Neutrophil (primary cell): Measurements from ENCODE around the gene C11orf98.

Experiments
- H3K27ac ChIP-seq: fragments of 200-600 bp; sonication (generic); 2 replicates; pipeline ENCODE4 v1.5.1; 2016; ENCODE audit warnings: mild to moderate bottlenecking, moderate library complexity
- H3K27me3 ChIP-seq: fragments of 200-600 bp; sonication (generic); 2 replicates; pipeline ENCODE4 v1.6.0; 2016; ENCODE audit warnings: mild to moderate bottlenecking
- H3K36me3 ChIP-seq: fragments of 200-600 bp; sonication (generic); 2 replicates; pipeline ENCODE4 v1.5.1; 2017
- H3K4me1 ChIP-seq, 2 experiments: fragments of 200-600 bp in 1 of 2; sonication (generic) in 1 of 2; 1 replicate in 1 of 2; 2 replicates in 1 of 2; pipeline versions ENCODE4 v1.5.1 to v1.6.1; 2013 to 2016; ENCODE audit warnings: low read depth in 1 of 2, low read length in 1 of 2, mild to moderate bottlenecking in 1 of 2, moderate library complexity in 1 of 2; ENCODE audit not compliant: control insufficient read depth in 1 of 2, insufficient read depth in 1 of 2
- H3K4me3 ChIP-seq, 2 experiments: fragments of 200-600 bp in 1 of 2; sonication (generic) in 1 of 2; 1 replicate in 1 of 2; 2 replicates in 1 of 2; pipeline ENCODE4 v1.5.1; 2013 to 2016; ENCODE audit warnings: low read depth in 1 of 2, low read length in 1 of 2, mild to moderate bottlenecking in 1 of 2, moderate library complexity in 1 of 2
- H3K9me3 ChIP-seq: fragments of 200-600 bp; sonication (generic); 2 replicates; pipeline ENCODE4 v1.5.1; 2016
- TF ChIP-seq, protein P1 (sequence below): fragments of 200-600 bp; sonication (generic); IDR thresholded peaks from 2 replicates; pipeline ENCODE4 v1.5.1; 2016; ENCODE audit warnings: antibody characterized with exemption

C11orf98 gene

DNA sequence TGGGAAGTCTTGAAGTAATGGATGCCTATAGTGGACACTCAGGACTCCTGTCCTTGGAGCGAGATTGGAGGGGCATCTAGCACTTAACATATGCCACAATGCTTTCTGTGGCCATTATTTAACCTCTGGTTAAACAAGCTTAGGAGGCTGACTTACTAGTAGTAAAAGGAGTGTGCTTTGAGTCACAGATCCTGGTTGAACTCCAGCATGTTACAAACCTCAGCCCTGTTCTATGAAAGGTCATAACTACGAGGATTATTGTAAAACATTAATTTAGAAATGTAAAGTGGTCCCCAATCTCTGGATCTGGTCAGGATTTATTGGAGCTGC, 8.2 kb upstream of the C11orf98 start:
- Histone ChIP-seq H3K4me3 (no peak overlapping the region), H3K4me1 (peaks cover 31% of the 10 kb centered on the region in 2 experiments), H3K36me3 (peaks cover 51% of the 10 kb centered on the region), H3K27ac (no peak overlapping the region), H3K27me3 (no peaks in the 10 kb centered on the region), H3K9me3 (no peaks in the 10 kb centered on the region)
- TF ChIP-seq, protein P1, sequence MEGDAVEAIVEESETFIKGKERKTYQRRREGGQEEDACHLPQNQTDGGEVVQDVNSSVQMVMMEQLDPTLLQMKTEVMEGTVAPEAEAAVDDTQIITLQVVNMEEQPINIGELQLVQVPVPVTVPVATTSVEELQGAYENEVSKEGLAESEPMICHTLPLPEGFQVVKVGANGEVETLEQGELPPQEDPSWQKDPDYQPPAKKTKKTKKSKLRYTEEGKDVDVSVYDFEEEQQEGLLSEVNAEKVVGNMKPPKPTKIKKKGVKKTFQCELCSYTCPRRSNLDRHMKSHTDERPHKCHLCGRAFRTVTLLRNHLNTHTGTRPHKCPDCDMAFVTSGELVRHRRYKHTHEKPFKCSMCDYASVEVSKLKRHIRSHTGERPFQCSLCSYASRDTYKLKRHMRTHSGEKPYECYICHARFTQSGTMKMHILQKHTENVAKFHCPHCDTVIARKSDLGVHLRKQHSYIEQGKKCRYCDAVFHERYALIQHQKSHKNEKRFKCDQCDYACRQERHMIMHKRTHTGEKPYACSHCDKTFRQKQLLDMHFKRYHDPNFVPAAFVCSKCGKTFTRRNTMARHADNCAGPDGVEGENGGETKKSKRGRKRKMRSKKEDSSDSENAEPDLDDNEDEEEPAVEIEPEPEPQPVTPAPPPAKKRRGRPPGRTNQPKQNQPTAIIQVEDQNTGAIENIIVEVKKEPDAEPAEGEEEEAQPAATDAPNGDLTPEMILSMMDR: no peak

DNA sequence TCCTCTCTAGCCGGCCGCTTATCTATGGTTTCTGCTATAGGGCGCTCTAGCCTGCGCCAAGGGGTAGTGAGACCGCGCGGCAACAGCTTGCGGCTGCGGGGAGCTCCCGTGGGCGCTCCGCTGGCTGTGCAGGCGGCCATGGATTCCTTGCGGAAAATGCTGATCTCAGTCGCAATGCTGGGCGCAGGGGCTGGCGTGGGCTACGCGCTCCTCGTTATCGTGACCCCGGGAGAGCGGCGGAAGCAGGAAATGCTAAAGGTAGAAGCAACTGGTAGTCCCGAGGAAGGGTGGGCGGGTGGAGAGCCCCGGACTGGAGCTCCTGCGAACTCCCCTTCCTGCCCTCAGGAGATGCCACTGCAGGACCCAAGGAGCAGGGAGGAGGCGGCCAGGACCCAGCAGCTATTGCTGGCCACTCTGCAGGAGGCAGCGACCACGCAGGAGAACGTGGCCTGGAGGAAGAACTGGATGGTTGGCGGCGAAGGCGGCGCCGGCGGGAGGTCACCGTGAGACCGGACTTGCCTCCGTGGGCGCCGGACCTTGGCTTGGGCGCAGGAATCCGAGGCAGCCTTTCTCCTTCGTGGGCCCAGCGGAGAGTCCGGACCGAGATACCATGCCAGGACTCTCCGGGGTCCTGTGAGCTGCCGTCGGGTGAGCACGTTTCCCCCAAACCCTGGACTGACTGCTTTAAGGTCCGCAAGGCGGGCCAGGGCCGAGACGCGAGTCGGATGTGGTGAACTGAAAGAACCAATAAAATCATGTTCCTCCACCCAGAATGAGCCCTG, 6.8 kb upstream of the C11orf98 start, which contains the start of the genes LBHD1 and UQCC3:
LBHD1 (minus strand) TSS at position 660 of the 782 bp plus-strand sequence. CDS start 2,236 bp downstream, outside the sequence.
UQCC3 (plus strand) TSS at position 66 of the 782 bp plus-strand sequence; CDS start at position 139, 73 bp downstream.
- TF ChIP-seq, protein P1: no peak
- H3K36me3 ChIP-seq: peaks cover 38% of the 10 kb centered on the region
- no peaks in the 10 kb centered on the region for H3K9me3 ChIP-seq
- H3K4me3 ChIP-seq: peak within 1 kb of the TSS; percentile 79 to 87
- H3K4me1 ChIP-seq: peaks cover 22 to 29% of the 10 kb centered on the region in 2 experiments
- H3K27ac ChIP-seq: peak within 1 kb of the TSS; percentile 82
- H3K27me3 ChIP-seq: no peaks in the 10 kb centered on the region

DNA sequence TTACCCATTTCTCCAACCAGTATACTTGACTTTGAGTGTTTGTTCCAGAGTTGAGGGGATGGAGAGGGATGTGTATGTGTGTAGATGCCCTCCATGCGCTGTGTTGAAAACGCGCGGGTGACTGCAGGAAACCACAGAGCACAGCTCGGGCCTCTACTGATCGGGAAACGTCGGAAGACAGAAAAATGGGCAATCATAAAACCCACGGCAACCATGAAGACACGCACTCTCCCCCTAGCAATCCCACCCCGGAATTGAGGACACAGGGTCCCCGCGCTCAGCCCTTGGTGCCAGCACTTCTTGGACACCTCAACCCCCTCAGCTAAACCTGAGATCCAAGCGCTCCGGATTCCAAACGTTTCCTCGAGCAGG, 6.2 kb upstream of the C11orf98 start:
- H3K4me1 ChIP-seq: peaks cover 28 to 33% of the 10 kb centered on the region in 2 experiments
- H3K9me3 ChIP-seq: no peaks in the 10 kb centered on the region
- H3K4me3 ChIP-seq: peak overlapping the region; percentile 79 to 87
- peak overlapping the region; percentile 82 for H3K27ac ChIP-seq
- TF ChIP-seq, protein P1: no peak
- H3K36me3 ChIP-seq: peaks cover 33% of the 10 kb centered on the region
- no peaks in the 10 kb centered on the region for H3K27me3 ChIP-seq

DNA sequence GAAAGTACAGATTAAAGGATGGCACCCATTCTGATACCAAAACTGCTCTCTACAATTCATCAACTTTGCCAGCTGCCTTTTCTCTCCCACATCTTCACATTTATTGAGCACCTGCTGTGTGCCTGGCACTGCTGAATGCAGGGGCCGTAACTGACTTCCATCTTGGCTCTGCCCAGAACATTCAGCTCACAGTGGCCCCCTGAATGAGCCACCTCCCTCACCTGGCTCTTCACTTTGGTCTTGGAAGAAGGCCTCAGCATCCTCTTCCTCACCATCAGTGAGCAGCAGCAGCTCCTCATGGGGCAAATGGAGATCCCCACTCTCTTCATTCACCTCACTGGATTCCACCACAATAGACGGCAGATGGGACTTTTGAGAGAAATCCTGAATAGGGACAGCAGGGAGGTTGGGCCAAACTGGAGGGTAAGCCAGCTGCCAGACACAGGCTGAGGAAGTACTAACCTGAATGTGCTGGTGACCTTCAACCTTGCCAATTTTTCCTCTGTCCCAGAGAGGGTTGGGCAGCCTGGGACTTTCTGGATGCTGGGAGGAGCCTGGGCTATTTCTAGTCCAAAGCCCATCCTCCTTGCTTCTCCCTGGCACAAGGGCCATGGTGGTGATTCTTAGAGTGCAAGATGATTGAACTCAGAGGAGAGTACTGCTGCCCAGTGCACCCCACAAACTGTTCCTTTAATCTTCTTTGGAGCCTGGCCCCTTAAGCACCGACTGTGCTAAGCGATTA, 4.6 kb upstream of the C11orf98 start:
- TF ChIP-seq, protein P1: no peak
- H3K4me1 ChIP-seq: peaks cover 37 to 38% of the 10 kb centered on the region in 2 experiments
- H3K4me3 ChIP-seq: no peak overlapping the region
- no peaks in the 10 kb centered on the region for H3K9me3 ChIP-seq
- no peaks in the 10 kb centered on the region for H3K27me3 ChIP-seq
- peaks cover 19% of the 10 kb centered on the region for H3K36me3 ChIP-seq
- no peak overlapping the region for H3K27ac ChIP-seq

DNA sequence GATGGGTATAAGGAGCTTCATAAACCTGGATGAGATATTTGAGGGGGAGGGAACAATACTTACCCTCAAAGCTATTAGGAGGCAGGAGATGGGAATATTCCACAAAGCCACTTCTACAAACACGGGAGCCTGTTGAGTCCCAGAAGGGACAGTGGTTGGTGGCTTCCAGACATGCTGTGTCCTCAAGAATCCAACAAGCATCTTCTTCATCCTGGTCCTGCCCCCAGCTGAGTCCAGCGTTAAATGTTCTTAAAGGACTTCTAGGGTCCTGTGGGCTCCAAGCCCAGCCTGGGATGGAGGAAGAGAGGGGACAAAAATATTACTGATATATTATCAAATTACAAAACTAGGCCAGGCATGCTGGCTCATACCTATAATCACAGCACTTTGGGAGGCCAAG, 2.5 kb upstream of the C11orf98 start:
- no peaks in the 10 kb centered on the region for H3K27me3 ChIP-seq
- H3K9me3 ChIP-seq: no peaks in the 10 kb centered on the region
- no peak overlapping the region for H3K27ac ChIP-seq
- H3K36me3 ChIP-seq: peaks cover 10% of the 10 kb centered on the region
- peaks cover 34 to 39% of the 10 kb centered on the region in 2 experiments for H3K4me1 ChIP-seq
- H3K4me3 ChIP-seq: no peak overlapping the region
- TF ChIP-seq, protein P1: no peak
